ENCODE data around the gene BCR. TPM values are rescaled to one million over a fixed set of nuclear protein-coding genes. Genes with fewer than 3 reads are reported as not detected.

Gene BCR
- total and polyA plus RNA-seq, 2 of the 13 experiments (the other 11 are each of a cell fraction or from before 2014, with no cell fraction given): 19.9 to 33.6 TPM

DNA sequence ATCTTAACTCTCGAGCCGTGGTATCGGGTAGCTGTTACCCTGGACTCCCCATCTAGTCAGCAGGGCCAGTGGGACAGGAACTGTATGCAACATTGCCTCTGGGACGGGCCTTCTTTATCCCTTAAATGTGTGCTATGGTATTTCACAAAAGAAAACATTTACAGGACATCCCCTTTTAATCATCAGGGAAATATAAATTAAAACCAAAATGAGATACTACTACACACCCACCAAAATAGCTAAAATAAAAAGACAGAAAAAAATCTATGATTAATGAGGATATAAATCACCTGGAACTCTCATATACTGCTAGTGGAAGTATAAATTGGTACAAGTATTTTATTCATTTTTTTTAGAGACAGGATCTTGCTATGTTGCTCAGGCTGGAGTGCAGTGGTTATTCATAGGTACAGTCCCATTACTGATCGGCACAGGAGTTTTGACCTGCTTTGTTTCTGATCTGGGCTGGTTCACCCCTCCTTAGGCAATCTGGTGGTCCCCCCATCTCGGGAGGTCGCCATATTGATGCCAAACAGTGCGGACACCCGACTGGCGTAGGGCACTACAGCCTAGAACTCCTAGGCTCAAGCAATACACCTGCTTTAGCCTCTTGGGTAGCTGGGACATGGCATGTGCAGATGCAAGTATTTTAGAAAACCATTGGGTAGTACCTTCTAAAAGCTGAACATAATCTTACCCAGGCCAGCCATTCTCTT, 47.8 kb upstream of the BCR start:
- POLR2A ChIA-PET: interaction anchor here (0.9 kb wide), 1 partner anchor 10 kb away, joined by 3 read pairs; the partner anchor contains the start of gene RSPH14
- CTCF ChIA-PET (ENCODE audit: low intra/inter-chr PET ratio, low total read pairs): interaction anchor here (6.5 kb wide), 1 partner anchor 173 kb away, joined by 299 read pairs; no protein-coding TSS in a partner anchor
- in situ Hi-C loops (cut with HindIII; ENCODE audit: extremely low pct_ligation_motif_present, low pct_unique_long_range_greater_than_20kb) (no loop called here), intact Hi-C loops (cut with micrococcal nuclease; ENCODE audit: unreplicated experiment) (no loop called here)
- no peak overlapping the region for H2AFZ ChIP-seq (ENCODE audit: low read length)
- 36% methylated on average over 6 of the region's 10 CpGs for WGBS (ENCODE audit: low lambda C conversion rate)
- no TSS peak for BruUV-seq (replicated peaks)
- DNase-seq (ENCODE audit: low spot score) (no peak), ATAC-seq (no peak), FAIRE-seq (no peak)
- no peaks in the 10 kb centered on the region for H4K20me1 ChIP-seq (ENCODE audit: insufficient read depth, low read length)
- no peak overlapping the region for H3K9ac ChIP-seq (ENCODE audit: insufficient read depth, low read depth, low read length)
- H3K4me3 ChIP-seq (replicated peaks in 1 of 3; ENCODE audit: insufficient read depth in 1 of 3, low read depth in 2 of 3, low read length in 3 of 3): no peak overlapping the region
- no peaks in the 10 kb centered on the region for H3K36me3 ChIP-seq (replicated peaks in 1 of 2; ENCODE audit: control insufficient read depth in 1 of 2, insufficient read depth in 2 of 2, low read length in 2 of 2)
- no peak overlapping the region for H3K27ac ChIP-seq (ENCODE audit: extremely low read length, insufficient read depth, low read length)
- H3K79me2 ChIP-seq (ENCODE audit: insufficient read depth, low read length): no peaks in the 10 kb centered on the region
- no peaks in the 10 kb centered on the region for H3K9me3 ChIP-seq (ENCODE audit: low read length)
- peaks cover 5% of the 10 kb centered on the region; the same call in 1 of the 2 replicates for H3K4me1 ChIP-seq (ENCODE audit: insufficient read depth, low read length)
- no peak overlapping the region for H3K4me2 ChIP-seq (ENCODE audit: low read depth, low read length)
- H3K27me3 ChIP-seq (ENCODE audit: control insufficient read depth in 1 of 2, insufficient read depth in 2 of 2, low read length in 2 of 2): no peaks in the 10 kb centered on the region; a peak in 1 of 5 replicates
- TF ChIP-seq, protein P1, sequence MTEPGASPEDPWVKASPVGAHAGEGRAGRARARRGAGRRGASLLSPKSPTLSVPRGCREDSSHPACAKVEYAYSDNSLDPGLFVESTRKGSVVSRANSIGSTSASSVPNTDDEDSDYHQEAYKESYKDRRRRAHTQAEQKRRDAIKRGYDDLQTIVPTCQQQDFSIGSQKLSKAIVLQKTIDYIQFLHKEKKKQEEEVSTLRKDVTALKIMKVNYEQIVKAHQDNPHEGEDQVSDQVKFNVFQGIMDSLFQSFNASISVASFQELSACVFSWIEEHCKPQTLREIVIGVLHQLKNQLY (CRISPR knock-in tag; IDR thresholded peaks at IDR 0.05): no peak
- TF ChIP-seq GATAD2A (CRISPR knock-in tag; IDR thresholded peaks at IDR 0.05) (no peak), PRMT3 (CRISPR knock-in tag; IDR thresholded peaks at IDR 0.05; ENCODE audit: borderline replicate concordance, low read depth) (no peak), FOXA3 (CRISPR knock-in tag; IDR thresholded peaks at IDR 0.05) (no peak), ZNF34 (CRISPR knock-in tag; IDR thresholded peaks at IDR 0.05; ENCODE audit: borderline replicate concordance) (no peak), HOXA9 (CRISPR knock-in tag; IDR thresholded peaks at IDR 0.05; ENCODE audit: borderline replicate concordance) (no peak), PTBP1 (IDR thresholded peaks at IDR 0.05; ENCODE audit: low read depth, low read length, poor library complexity, severe bottlenecking) (no peak), ZBTB21 (CRISPR knock-in tag; IDR thresholded peaks at IDR 0.05) (no peak), IRF2 (CRISPR knock-in tag; IDR thresholded peaks at IDR 0.05) (no peak), ZNF614 (CRISPR knock-in tag; IDR thresholded peaks at IDR 0.05; ENCODE audit: borderline replicate concordance) (no peak), ZSCAN29 (CRISPR knock-in tag; conservative IDR thresholded peaks at IDR 0.05) (no peak), CHCHD3 (CRISPR knock-in tag; IDR thresholded peaks at IDR 0.05) (no peak)
- TF ChIP-seq, protein P2, sequence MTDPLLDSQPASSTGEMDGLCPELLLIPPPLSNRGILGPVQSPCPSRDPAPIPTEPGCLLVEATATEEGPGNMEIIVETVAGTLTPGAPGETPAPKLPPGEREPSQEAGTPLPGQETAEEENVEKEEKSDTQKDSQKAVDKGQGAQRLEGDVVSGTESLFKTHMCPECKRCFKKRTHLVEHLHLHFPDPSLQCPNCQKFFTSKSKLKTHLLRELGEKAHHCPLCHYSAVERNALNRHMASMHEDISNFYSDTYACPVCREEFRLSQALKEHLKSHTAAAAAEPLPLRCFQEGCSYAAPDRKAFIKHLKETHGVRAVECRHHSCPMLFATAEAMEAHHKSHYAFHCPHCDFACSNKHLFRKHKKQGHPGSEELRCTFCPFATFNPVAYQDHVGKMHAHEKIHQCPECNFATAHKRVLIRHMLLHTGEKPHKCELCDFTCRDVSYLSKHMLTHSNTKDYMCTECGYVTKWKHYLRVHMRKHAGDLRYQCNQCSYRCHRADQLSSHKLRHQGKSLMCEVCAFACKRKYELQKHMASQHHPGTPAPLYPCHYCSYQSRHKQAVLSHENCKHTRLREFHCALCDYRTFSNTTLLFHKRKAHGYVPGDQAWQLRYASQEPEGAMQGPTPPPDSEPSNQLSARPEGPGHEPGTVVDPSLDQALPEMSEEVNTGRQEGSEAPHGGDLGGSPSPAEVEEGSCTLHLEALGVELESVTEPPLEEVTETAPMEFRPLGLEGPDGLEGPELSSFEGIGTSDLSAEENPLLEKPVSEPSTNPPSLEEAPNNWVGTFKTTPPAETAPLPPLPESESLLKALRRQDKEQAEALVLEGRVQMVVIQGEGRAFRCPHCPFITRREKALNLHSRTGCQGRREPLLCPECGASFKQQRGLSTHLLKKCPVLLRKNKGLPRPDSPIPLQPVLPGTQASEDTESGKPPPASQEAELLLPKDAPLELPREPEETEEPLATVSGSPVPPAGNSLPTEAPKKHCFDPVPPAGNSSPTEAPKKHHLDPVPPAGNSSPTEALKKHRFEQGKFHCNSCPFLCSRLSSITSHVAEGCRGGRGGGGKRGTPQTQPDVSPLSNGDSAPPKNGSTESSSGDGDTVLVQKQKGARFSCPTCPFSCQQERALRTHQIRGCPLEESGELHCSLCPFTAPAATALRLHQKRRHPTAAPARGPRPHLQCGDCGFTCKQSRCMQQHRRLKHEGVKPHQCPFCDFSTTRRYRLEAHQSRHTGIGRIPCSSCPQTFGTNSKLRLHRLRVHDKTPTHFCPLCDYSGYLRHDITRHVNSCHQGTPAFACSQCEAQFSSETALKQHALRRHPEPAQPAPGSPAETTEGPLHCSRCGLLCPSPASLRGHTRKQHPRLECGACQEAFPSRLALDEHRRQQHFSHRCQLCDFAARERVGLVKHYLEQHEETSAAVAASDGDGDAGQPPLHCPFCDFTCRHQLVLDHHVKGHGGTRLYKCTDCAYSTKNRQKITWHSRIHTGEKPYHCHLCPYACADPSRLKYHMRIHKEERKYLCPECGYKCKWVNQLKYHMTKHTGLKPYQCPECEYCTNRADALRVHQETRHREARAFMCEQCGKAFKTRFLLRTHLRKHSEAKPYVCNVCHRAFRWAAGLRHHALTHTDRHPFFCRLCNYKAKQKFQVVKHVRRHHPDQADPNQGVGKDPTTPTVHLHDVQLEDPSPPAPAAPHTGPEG (CRISPR knock-in tag; IDR thresholded peaks at IDR 0.05): no peak
- TF ChIP-seq, protein P3, sequence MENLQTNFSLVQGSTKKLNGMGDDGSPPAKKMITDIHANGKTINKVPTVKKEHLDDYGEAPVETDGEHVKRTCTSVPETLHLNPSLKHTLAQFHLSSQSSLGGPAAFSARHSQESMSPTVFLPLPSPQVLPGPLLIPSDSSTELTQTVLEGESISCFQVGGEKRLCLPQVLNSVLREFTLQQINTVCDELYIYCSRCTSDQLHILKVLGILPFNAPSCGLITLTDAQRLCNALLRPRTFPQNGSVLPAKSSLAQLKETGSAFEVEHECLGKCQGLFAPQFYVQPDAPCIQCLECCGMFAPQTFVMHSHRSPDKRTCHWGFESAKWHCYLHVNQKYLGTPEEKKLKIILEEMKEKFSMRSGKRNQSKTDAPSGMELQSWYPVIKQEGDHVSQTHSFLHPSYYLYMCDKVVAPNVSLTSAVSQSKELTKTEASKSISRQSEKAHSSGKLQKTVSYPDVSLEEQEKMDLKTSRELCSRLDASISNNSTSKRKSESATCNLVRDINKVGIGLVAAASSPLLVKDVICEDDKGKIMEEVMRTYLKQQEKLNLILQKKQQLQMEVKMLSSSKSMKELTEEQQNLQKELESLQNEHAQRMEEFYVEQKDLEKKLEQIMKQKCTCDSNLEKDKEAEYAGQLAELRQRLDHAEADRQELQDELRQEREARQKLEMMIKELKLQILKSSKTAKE (CRISPR knock-in tag; IDR thresholded peaks at IDR 0.05; ENCODE audit: borderline replicate concordance): no peak
